Epithelial cell of proximal tubule (primary cell): ENCODE data around the gene SAP25. TPM values are rescaled to one million over a fixed set of nuclear protein-coding genes. Genes with fewer than 3 reads are reported as not detected.
A peak's percentile ranks its signal among the peaks of the same experiment; 100 is the strongest.
"Not testable (repeated sequence)": the region's sequence is repeated elsewhere in the genome, so short reads cannot be mapped to it uniquely, and the experiment has no call there.

ENCODE experiments used
- DNase-seq: peaks from one replicate; pipeline ENCODE4 v3.0.0-alpha.2; 2011; ENCODE audit warnings: low read depth
- H3K4me3 ChIP-seq: 2 replicates; pipeline ENCODE4 v1.5.1; 2011; ENCODE audit warnings: low read depth, mild to moderate bottlenecking, low read length
- CTCF ChIP-seq: conservative IDR thresholded peaks from 2 replicates; pipeline ENCODE4 v1.5.1; 2012; ENCODE audit warnings: low read depth, mild to moderate bottlenecking, low read length
- total RNA-seq: library from RNA; depleted of rRNA; stranded (reverse); fragments of >200 nt; gene quantifications from 2 replicates; pipeline ENCODE4 v1.2.3, GENCODE V29; 2015

SAP25 gene
- total RNA-seq, 1 donor from 2014 or later: 1.7 TPM

DNA sequence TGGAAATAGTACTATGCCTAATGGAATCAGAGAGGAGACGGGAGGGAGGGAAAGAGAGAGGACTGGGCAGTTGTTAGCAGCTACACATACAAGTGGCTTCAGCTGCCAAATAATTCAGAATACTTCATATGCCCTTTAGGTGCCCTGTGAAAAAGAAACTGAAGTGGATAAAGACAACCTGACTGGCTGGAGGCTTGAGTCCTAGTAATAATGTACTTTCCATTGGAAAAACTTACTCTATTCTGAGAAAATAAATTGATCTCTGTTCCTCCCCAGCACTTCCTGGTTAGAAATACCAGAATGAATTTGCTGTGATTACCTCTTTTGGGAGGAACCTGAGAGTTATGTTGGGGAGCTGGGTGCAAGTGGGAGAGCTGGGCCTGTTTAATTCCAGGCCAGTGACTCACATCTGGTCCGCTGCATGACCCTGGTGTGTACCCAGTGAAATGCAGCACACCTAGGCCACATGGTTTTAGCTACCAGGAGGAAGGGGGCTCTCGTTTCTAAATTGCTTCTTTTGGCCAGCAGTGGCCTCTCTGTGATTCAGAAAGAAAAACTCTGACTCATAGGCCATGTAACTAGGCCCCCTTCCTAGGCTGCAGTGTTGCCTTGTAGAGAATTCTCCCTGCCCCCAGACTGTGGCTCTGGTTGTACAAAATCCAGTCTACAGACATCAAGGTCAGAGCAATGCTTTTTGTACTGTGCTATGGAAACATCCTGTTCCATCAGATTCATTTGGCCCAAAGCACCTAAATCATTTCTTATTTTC, 28.2 kb downstream of the SAP25 start:
- no peak overlapping the region for H3K4me3 ChIP-seq
- TF ChIP-seq CTCF: no peak

DNA sequence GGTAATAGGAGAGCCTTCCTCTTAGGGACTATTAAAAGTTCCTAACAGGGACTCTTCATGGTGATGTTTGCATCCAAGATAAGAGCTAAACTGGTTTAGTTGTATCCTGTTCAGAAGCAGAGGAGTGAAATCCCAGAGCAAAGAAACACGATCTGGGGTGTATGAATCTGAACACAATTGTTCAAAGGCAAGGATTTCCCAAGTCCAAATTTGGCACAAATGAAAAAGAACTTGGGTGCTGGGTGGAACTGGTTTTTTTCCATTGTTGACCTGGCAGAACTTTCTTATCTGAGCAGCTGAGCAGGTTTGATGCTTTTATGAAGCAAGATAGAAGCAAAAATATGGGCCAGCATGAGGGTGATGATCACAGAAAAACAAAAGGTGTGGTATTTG, 28.7 kb downstream of the SAP25 start:
- no peak for TF ChIP-seq CTCF
- no peak for DNase-seq

More for the DNA sequence above, 28.2 kb downstream of the SAP25 start:
- DNase-seq: peak; percentile 52

GRCh38 chr7:100544386-100544785, 29.3 kb downstream of the SAP25 start:
- no peak overlapping the region for H3K4me3 ChIP-seq
- no peak for DNase-seq
- no peak for TF ChIP-seq CTCF

More for the DNA sequence above, 28.7 kb downstream of the SAP25 start:
- no peak overlapping the region for H3K4me3 ChIP-seq

DNA sequence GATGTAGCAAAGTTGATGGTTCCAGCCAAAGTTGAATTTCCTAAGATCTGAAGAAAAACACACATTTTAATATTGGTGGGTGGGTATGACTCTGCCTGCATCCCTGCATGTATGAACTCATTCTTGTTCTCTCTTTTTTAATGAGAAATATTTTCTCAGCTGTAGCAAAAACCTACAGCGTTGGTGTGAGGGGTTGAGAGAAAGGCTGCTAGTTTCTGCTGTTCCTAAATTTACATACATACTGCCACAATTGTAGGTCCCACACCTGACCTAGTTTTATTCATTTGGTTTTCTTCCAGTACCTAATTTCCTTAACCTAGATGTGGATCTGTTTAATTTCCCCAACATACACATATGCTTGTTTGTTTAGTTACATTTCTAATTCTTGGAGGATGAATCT, 30.1 kb downstream of the SAP25 start:
- no peak overlapping the region for H3K4me3 ChIP-seq
- DNase-seq: no peak
- no peak for TF ChIP-seq CTCF

- not testable (repeated sequence) for H3K4me3 ChIP-seq, DNase-seq
Measured at GRCh38 chr7:100541309-100541708, 32.4 kb downstream of the SAP25 start.

DNA sequence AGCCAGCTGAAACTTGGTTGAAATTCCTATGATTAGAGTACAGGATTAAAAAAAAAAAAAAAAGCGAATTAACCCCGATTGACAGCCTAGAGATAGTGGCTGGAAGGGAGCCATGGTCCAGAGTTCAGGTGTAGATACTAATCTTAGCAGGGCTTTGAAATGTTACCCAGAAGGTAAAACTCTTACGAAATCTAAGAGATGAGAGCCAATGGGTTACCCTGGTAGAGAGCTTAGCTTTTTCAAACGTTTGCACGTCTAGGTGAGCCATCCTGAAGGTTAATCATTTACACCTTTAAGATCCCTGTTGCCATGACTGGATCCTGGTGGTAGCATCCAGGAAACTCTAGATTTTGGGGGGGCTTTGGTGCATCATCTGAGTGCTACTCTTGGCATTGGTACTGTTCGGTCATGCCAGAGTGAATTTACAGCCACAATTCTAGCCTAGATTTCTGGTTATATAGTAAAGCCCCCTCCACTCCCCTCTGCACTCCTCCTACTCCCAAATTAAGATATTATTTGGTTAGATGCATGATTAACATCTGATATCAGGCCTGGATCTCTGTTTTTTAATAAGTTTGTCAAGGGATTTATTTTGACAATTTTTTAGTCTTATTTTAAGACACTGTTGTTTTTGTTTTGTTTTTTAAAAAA, 33.5 kb downstream of the SAP25 start:
- no peak for TF ChIP-seq CTCF
- no peak for DNase-seq
- H3K4me3 ChIP-seq: peak overlapping the region; percentile 83

DNA sequence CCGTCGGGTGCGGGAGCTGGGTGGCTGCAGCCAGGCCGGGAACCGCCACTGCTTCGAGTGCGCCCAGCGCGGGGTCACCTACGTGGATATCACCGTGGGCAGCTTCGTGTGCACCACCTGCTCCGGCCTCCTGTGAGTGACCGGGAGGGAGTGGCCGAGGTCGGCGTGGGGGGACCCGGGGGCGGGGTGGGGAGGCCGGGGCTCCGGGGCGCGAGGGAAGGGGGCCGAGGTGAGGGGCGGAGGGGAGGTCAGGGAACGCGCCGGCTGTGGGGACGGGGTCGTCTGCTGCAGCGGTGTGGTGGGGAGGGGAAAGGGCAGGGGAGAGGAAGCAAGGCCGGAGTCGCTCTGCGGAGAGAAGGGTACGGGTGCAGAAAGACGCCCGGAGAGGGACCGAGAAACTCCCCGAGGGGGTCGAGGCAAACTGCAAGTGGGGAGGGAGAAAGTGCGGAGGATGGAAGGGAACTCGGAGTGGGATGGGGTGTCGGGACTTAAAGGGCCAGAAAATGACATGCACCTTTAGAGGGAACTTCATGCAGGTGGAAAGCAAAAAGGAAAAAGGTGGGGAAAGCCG, 34.2 kb downstream of the SAP25 start:
- TF ChIP-seq CTCF: no peak
- H3K4me3 ChIP-seq: peak overlapping the region; percentile 83
- no peak for DNase-seq
